ENCODE measurements around the gene SFI1.

SFI1 gene

DNA sequence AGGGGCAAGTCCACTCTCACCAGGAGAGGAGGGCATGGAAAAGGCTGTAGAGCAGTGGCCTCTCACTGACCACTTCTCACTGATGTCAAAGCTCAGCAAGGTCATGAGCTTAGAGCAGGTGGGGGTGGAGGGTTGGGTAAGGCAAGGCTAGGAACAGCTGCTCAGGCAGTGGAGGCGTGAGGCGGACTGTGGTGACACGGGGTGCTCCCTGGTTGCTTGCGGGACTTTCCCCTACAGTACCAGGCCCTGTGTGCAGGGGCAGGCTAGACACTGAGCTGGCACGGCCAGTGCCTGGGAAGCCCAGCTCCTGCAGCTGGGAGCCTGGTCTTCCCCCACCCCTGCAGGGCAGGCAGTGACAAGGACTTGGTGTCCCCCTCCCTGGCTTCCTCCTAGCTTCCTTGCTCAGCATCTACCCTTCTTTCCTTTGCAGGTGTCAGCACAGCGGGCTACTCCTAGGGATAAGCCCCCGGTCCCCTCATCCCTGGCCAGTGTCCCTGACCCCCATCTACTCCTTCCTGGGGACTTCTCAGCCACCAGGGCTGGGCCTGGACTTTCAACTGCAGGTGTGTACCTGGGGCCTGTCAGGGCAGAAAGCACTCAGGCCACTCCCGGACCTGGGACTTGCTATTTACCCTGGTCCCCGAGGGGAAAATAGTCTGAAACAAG, 120.1 kb downstream of the SFI1 start:
- no peak for DNase-seq (ENCODE audit: low read depth in 2 of 3, low spot score in 2 of 3)

DNA sequence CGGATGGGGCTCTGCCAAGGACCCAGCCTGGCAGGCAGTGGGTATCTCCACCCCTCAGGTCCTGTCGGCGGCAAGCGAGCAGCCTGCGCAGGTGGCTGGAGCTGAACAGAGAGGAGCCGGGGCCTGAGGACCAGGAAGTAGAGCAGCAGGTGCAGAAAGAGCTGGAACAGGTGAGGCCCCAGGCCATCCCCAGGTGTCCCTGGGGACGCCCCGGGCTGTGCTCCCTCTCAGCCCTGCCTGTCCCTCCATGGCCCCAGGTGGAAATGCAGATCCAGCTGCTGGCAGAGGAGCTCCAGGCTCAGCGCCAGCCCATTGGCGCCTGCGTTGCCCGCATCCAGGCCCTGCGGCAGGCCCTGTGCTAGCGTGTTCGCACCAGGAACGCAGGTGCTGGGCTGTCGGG, 121.7 kb downstream of the SFI1 start:
- no peak for DNase-seq (ENCODE audit: low read depth in 2 of 3, low spot score in 2 of 3)

GRCh38 chr22:31618471-31619176, 122.3 kb downstream of the SFI1 start:
- no peak for DNase-seq (ENCODE audit: low read depth in 2 of 3, low spot score in 2 of 3)

DNA sequence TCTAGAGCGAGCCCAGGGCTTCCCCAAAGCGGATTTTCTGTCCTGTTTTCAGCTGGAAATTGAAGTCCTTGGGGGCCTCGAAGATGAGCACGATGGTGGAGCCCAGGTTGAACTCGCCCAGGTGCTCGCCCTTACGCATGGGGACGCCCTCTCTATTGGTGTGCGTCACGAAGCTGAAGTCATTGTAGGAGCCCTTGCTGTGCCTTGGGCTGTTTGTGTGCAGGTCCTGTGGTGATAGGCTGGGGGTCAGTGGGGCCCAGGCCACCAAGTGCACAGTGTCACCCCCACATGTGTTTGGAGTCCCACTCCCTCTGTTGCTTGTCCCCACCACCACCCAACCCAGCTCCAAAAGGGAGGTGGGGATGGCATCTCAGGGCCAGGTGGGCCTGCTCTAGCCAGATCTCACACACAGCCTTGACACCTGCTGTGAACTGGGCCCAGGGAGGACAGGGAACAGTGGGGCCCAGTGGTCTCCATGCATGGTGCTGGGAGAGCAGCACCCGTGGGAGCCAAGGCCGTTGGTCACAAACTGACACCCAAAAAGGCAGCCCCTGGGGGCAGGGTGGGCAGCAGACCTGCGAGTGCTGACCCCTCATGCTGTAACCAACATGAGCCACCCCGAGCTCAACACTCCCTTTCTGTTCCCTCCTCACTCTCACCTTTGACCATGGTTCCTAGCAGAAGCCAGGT, 123.4 kb downstream of the SFI1 start:
- no peak for DNase-seq (ENCODE audit: low read depth in 2 of 3, low spot score in 2 of 3)

- DNase-seq (ENCODE audit: low read depth in 2 of 3, low spot score in 2 of 3): no peak
Observed at GRCh38 chr22:31620756-31621480, 124.6 kb downstream of the SFI1 start.

DNA sequence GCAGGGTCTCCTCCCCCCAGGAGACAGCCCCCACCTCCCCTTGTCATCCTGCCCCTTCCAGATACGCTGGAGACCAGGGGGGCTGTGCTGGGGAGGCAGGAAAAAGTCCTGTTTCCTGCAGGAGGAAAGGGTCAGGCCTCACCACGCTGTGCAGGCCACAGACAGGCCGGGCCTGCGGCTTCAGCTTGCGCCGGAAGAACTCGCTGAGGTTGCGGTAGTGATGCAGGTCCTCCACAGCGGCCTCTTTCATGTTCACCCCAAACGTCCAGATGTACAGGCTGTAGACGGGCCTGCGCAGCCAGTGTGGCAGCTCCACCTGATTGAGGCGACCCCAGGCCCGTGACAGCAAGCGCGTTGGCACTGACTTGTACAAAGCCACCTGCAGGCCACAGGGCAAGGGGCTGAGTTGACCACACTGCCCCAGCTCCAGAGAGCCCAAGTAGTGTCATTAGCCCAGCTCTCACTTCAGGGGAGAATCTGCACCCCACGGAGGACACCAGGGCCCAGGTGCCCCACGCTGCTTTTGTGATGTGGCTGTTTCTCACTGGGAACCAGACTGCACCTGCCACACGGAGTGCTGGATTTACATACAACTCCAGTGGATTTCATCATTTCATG, 125.3 kb downstream of the SFI1 start:
- DNase-seq (ENCODE audit: low read depth in 2 of 3, low spot score in 2 of 3): no peak

GRCh38 chr22:31622980-31623379, 126.6 kb downstream of the SFI1 start:
- DNase-seq (ENCODE audit: low read depth in 2 of 3, low spot score in 2 of 3): no peak

DNA sequence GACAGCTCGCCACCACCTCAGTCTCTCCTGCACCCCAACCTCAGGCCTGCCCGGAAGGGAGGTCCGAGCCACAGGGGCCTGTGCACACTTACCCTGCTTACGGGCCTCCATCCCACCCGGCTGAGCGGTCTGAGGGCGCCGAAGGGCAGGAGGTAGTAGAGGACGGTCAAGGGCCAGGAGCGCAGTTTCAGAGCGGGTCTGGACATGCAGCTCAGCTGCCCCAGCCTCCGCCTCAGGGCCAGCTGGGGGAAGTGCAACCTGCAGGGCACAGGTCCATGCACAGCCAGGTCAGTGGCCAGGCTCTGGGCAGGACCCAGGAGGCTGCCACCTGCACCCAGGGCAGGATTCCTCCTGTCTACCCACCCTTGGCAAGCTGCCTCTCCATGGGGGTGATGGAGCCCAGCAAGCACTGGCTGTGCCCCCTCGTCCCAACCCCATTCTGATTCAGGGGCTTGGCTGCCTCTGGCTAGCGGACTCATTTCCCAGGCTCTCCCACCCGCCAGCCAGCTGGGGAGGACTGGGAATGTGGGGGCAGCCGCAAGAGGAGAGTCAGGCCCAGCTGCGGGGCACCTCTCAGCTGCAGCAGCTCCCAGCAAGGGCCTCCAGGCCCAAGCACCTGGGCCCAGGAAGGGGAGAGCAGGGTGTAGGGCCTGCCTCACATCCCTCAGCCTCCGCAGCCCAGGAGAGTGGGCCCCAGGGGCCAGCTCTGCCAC, 127.4 kb downstream of the SFI1 start:
- DNase-seq (ENCODE audit: low read depth in 2 of 3, low spot score in 2 of 3): no peak

GRCh38 chr22:31625257-31625640, 128.9 kb downstream of the SFI1 start:
- no peak for DNase-seq (ENCODE audit: low read depth in 2 of 3, low spot score in 2 of 3)

DNA sequence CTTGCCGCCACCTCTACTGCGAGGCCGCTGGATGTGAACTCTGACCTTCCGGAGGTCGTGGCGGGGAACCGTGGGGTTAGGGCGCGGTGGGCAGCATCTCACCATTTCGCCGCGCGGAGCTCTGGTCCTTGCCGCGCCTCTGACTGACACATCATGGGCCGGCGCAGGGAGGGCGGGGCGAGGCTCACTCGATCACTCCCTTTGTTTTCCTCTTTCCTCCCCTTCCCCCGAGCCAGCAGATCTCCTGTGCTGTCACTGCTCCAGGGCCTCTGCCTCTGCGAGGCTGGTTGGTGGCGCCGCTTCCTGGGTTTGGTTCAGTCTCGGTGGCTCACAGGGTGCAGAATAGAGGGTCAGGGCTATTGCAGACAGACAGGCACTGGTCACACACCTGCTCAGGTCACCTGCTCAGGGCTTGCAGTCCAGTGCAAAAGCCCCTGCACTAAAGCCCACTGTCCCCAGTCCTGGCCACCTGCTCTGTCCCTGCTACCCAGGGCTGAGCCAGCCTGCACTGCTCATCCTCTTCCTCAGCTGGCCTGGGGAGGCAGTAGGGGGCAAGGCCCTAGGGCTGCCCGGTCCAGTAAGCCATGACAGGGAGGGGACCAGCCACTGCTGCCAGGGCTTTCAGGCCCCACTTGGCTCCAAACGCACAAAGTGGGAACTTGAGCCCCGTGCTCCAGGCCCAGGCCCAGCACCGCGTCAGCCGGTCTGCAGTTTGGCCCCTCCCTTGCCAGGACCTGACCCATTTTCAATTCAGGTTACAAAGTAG, 129.5 kb downstream of the SFI1 start:
- DNase-seq (ENCODE audit: low read depth in 2 of 3, low spot score in 2 of 3): no peak

DNA sequence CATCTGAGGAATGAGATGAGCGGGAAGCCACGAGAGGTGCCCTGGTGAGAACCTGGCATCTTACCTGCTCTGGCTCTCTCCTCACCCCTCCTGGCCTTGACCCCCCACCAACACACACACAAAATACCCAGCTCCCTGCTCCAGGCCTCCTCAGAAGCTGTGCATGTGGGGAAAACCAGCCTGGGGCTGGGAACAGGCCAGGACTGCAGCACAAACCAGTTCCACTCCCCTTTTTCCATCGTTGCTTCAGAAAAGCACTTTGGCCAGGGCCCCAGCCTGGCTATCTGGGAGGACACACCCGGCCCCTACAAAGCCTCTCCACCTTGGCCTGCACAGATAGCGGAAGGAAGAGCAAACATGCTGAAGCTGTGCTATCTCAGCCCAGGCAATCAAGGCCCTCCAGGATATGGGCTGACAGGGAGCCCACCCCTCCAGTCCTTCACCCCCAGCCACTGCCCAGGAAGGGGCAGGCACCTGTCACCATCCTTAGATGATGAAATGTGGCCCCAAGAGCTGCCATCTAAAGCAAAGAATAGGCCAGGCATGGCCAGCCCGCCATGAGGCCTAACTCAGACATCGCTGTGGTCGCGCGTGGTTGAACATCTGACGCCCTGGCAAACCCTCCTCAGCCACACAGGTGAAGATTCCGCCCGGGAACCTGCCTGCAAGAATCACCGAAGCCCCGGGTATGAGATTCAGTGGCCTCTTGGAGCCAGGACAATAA, 130.3 kb downstream of the SFI1 start:
- no peak for DNase-seq (ENCODE audit: low read depth in 2 of 3, low spot score in 2 of 3)

DNA sequence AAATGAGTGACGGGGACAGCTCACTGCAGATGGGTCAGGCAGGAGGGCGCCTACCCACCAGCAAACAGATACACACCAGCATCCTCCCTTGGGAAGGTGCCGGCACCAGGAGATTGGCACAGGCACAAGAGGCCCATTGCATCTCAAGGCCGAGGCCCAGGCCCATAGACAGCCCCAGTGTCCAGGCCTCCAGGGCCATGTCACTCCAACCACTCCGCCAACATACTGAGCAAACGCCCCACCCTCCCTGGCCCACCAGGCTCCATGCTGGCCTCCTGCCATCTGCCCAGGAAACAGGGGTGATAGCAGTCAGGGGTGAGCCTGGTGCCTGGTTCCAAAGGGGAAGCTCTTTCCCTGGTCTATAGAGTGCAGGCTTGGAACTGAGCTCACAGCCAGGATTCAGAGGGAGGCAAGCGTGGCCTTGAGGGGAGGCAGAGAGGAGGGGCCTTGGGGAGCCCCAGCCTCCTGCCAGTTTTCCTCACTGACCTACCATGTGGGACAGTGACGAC, 130.9 kb downstream of the SFI1 start:
- no peak for DNase-seq (ENCODE audit: low read depth in 2 of 3, low spot score in 2 of 3)

DNA sequence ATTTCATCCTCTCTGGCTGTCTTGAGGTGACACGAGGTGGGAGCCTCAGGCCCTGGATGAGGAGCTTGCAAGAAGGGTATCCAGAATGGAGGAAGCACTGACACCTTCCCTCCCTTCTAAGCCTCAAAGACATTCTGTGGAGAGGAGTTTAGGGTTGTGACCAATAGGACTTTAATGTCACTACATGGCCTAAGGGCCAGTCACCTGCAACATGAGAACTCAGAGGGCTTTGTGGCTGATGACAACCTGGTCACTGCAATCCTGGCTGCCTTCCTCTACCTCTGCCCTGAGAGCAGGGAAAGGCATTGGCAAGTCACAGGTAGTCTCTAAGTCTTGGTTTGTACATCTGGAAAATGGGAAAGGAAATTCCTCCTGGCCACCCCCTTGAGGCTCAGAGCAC, 132.0 kb downstream of the SFI1 start:
- DNase-seq (ENCODE audit: low read depth in 2 of 3, low spot score in 2 of 3): no peak

DNA sequence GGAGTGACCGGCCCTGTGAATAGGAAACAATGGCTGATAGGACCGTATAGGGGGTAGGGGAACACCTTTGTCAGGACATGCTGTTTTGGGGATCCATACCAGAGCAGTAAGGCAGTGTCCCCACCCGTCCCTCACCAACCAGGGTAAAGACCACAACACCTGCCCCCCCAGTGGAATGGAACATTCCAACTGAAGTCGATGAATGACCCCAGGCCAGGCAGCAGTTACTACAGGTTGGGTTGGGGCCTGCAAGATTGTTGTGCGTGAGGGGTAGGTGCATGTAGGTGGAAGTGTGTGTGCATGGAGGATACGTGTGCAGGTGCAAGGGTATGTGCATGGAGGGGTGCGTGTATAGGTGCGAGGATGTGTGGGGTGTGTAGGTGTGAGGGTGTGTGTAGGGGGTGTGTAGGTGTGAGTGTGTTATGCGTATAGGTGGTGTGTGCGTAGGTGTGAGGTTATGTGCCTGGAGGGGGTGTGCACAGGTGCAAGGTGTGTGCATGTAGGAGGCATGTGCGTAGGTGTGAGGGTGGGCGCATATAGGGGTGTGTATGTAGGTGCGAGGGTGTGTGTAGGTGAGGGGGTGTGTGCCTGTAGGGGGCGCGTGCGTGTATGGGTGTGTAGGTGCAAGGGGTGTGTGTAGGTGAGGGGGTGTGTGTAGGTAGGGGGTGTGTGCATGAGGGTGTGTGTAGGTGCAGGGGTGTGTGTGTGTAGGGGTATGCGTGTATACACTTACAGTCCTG, 132.8 kb downstream of the SFI1 start:
- no peak for DNase-seq (ENCODE audit: low read depth in 2 of 3, low spot score in 2 of 3)

GRCh38 chr22:31629741-31630184, 133.4 kb downstream of the SFI1 start:
- DNase-seq (ENCODE audit: low read depth in 2 of 3, low spot score in 2 of 3): no peak

DNA sequence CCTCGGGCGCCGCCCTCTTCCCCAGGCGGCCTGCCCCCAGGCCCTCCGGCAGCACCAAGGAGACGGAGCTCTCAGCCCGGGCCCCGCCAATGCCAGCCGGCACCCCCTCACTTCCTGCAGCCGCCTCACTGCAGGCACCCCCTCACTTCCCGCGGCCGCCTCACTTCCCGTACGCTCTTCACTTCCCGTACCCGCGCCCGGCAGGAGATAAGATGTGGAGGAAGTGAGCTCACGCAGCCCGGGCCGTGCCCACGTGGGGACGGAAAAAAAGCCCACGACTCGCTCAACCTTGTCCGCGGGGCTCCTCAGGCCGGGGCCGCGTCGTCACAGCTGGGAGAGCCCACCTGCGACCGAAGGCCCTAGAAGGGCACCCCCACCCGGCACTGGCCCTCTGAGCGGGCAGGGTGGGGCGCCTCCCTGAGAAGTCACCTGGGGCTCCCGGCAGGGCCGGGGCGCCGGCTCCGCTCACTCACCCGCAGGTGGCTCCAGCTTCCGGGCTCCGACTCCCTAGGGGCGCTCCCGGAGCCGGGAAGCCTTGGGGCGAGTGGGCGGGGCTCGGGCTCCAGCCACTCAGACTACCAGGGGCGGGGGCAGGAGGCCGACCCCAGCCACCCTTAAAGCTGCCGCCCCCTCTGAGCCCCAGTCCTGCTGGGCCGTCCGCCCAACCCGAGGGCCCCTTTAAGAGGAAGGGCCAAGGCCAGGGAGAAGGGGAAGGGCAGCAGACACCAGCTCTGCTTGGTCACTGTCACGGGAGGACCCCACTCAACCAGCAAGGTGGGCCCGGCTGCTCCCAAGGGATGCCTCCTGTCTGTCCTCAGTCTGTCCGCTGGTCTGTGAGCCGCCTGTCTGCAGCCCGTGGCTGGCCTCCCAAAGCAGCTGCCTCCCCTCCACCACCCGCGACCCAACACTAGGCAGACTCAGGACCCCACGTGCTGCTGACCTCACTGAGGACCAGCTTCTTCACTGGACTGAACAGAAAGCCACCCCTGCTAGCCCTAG, 134.3 kb downstream of the SFI1 start:
- peak; percentile 67 to 72 (median 72) for DNase-seq (ENCODE audit: low read depth in 2 of 3, low spot score in 2 of 3)

- DNase-seq (ENCODE audit: low read depth in 2 of 3, low spot score in 2 of 3): no peak
Observed at GRCh38 chr22:31631436-31631835, 135.1 kb downstream of the SFI1 start.

All from activated CD8-positive, alpha-beta memory T cell treated with anti-CD3 and anti-CD28 coated beads for 48 hours (primary cell).